CD4-positive, alpha-beta T cell treated with Interleukin-4 for 4 hours (primary cell): ENCODE data around the gene SRPK2.
A peak's percentile ranks its signal among the peaks of the same experiment; 100 is the strongest.
"Not testable (repeated sequence)": the region's sequence is repeated elsewhere in the genome, so short reads cannot be mapped to it uniquely, and the experiment has no call there.

Experiments
- DNase-seq: peaks from one replicate; pipeline ENCODE4 v3.0.0-alpha.2; 2020

Gene SRPK2

GRCh38 chr7:105337529-105337928, 51.2 kb downstream of the SRPK2 start:
- no peak for DNase-seq

DNA sequence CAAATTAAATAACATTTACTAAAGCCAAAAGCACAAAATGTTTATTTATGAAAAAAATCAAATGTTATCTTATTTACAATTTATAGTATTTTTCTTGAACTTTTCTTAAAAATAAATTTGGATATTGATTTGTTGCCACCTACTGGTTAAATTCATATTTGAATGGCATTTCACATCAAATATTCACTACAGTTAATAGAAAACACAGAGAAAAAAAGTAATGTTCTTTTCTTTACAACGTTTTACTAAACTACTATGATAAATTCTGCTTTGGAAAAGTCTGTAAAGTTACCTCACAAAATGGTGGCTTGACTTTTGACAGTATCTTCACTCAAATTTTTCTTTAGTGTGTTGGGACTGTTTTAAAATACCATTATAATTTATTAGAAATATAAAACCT, 52.7 kb downstream of the SRPK2 start:
- DNase-seq = no peak

DNA sequence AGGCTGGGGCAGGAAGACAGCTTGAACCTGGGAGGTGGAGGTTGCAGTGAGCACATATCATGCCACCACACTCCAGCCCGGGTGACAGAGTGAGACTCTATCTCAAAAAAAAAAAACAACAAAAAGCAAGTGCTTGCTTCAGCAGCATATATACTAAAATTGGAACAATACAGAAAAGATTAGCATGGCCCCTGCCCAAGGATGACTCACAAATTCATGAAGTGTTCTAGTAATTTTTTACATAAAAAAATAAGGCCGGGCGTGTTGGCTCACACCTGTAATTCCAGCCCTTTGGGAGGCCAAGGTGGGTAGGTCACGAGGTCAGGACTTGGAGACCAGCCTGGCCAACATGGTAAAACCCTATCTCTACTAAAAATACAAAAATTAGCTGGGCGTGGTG, 56.1 kb downstream of the SRPK2 start:
- DNase-seq = not testable (repeated sequence)

- DNase-seq = no peak
Observed at GRCh38 chr7:105330526-105330925, 58.2 kb downstream of the SRPK2 start.

DNA sequence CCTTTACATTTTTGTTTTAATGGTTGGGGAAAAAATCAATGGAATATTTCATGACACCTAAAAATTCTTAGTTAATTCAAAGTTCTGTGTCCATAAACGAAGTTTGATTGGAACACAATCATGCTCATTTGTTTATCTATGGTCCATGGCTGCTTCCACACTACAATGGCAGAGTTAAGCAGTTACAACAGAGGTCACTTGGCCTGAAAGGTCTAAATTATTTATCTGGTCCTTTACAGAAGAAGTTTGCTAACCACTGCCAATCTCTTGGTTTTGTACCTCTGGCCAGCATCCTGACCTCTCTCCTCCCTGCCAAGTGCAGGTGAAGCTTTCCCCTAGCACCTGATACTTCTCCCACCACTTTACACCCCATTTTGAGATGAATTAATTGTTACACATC, 61.5 kb downstream of the SRPK2 start:
- DNase-seq = no peak

DNA sequence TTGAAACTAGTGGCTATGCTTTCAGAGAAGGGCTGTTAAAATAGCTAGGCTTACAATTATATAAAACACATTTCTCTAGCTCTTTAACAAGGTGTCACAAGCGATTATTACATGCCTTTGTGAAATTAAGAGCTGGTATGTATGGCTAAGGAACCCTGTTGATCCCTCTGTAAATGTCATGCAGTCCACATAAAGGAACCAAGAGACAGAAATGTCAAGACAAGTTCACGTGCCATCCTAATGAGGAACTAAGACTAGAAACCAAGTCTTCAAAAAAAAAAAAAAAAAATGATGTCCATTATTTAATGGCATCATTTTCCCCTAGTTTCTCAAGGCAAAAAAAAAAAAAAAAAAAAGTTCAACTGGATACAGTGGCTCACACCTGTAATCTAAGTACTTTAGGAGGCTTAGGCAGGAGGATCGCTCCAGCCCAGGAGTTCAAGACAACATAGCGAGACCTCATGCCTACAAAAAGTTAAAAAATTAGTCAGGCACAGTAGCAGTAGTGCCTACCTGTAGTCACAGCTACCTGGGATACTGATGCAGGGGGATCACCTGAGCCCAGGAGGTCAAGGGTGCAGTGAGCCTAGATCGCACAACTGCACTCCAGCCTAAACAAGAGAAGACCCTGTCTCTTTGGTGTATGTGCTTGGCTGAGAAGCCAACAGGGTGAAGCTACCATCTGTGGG, 63.4 kb downstream of the SRPK2 start:
- no peak for DNase-seq

DNA sequence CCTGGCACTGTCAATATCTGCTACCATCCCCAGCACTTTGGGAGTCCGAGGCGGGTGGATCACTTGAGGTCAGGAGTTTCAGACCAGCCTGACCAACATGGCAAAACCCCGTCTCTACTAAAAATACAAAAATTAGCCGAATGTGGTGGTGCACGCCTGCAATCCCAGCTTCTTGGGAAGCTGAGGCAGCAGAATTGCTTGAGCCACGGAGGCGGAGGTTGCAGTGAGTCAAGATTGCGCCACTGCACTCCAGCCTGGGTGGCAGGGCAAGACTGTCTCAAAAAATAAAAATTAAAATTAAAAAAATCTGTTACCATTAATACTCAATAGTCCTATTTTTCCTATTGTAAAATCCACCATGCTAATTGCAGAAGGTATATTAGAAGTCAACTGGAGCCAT, 64.1 kb downstream of the SRPK2 start:
- DNase-seq = not testable (repeated sequence)

GRCh38 chr7:105323366-105323765, 65.4 kb downstream of the SRPK2 start:
- DNase-seq = no peak

- no peak for DNase-seq
Observed at GRCh38 chr7:105322655-105323277, 66.0 kb downstream of the SRPK2 start.

- DNase-seq = no peak
Observed at GRCh38 chr7:105321754-105322455, 66.8 kb downstream of the SRPK2 start.

DNA sequence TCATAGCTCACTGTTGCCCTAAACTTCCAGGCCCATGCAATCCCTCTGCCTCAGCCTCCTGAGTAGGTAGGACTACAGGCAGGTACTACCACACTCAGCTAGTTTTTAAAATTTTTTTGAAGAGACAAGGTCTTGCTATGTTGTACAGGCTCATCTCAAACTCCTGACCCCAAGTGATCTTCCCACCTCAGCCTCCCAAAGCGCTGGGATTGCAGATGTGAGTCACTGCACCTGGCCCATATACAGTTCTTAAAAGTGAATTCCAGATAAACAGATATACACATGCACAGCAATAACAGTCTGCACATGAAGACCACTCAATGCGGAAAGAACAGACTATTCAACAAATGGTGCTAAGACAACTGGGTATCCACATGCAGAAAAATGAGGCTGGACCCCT, 67.8 kb downstream of the SRPK2 start:
- DNase-seq = no peak

DNA sequence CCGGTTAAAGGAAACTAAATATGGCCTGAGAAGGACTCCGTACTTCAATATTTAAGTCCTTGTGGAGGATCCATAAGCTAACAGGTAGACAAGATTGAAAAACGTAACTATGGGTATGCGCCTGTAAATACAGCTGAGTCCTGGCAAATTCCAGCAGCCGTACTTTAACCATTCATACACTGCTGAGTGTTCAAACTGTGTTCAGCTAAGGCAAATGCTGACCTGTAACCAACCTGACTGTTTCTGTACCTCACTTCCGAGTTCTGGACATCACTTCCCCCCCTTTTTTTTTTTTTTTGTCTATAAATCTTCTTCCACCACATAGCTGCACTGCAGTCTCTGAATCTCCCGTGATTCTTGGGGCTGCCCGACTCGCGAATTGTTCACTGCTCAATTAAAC, 69.1 kb downstream of the SRPK2 start:
- no peak for DNase-seq

- no peak for DNase-seq
Observed at GRCh38 chr7:105316578-105317344, 72.0 kb downstream of the SRPK2 start.

DNA sequence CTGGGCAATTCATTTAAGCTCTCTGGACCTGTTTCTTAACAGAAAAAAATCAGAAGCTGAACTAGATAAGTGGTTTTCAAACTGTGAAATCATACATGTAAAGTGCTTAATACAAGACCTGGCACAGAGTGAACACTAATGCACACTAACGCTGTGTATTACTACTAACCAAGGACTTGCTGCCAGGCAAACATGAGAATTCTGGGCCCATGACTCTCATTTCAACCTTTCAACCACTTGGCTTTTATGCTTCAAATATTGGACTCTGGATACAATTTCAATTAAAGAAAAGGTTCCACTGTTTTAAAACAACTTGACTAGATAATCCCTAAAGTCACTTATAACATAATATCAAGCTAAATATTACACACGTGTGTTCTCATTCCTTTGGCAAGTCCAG, 73.4 kb downstream of the SRPK2 start:
- no peak for DNase-seq

DNA sequence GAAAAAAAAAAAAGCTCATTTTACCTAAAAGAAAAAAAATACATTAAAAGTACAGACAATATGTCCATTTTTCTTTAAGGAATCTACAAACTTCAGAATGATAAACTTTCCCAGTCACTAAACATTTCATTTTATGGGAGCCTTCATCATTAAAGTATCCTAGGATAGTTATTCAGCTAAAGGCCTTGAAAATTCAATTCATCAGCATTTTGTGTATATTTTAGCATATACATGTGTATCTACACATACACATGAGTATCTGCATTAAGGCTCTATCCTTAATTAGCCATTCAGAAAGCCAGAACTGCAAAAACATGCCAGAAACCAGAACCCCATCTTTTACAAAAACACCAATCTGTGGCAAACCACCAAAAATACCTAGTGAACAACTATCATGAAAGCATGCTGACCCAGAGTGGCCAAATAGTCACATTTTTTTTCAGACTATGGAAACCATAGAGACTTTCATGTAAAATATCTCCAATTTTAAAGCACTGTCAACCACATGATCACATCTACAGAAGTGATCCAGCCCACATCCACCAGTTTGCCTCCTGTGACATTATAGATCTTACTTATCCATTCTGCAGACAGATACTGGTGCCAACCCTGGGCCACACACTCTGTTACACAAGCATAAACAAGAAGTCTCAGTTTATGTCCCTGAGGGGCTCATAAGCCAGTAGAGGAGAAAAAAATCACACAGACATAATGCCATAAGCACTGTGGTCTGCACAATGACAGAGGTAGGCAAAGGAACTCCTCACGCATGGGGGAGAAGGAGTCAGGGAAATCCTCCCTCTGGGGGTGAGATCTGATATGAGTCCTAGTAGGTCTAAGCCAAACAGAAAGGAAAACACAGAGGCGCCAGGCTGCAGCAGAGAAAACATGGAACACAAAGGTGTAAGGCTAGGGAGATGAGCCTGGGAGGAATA, 79.2 kb downstream of the SRPK2 start:
- no peak for DNase-seq

- DNase-seq = no peak
Observed at GRCh38 chr7:105307163-105307672, 81.5 kb downstream of the SRPK2 start.

DNA sequence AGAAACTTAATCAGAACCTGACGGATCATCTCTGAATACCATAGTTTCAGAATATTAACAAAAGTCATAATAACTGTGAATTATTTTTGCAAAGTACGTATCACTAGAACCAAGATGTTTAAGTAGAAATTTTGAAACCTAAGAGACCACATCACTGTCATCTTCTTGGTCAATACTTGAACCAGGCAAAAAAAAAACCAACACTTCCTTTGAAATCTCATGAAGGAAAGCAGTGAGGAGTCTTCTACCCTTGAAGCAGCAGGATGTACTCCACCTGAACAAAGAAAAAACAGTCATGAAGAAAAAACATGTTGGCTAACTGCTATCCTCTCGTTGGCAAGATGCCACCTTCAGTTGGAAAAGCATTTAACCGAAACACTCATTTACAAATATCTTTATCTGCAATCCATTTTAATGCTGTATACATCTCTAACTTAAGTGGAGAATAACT, 82.4 kb downstream of the SRPK2 start:
- peak; percentile 25 for DNase-seq

GRCh38 chr7:105305633-105306032, 83.1 kb downstream of the SRPK2 start:
- no peak for DNase-seq

- no peak for DNase-seq
Observed at GRCh38 chr7:105304040-105304895, 84.5 kb downstream of the SRPK2 start.

- DNase-seq = peak; percentile 73
Observed at GRCh38 chr7:105300587-105300986, 88.1 kb downstream of the SRPK2 start.

GRCh38 chr7:105298439-105298894, 90.3 kb downstream of the SRPK2 start:
- no peak for DNase-seq
